Liver (tissue), 9 donors: Measurements from ENCODE around the gene GLT1D1. TPM values are rescaled to one million over a fixed set of nuclear protein-coding genes. Genes with fewer than 3 reads are reported as not detected.

Experiments used
- DNase-seq: peaks from one replicate; pipeline ENCODE4 v3.0.0-alpha.2; 2017; ENCODE audit warnings: low spot score
- H3K27ac ChIP-seq, 2 donors: one replicate each; pipeline ENCODE4 v1.7.0; 2013; ENCODE audit warnings: inconsistent platforms in 2 of 2, low read length in 2 of 2, control low read depth in 1 of 2, low read depth in 1 of 2, mild to moderate bottlenecking in 1 of 2
- H3K27me3 ChIP-seq, 4 donors: one replicate each; pipeline versions ENCODE4 v1.6.1 to v1.7.0; 2013; ENCODE audit warnings: low read length in 3 of 4, inconsistent platforms in 1 of 4, mild to moderate bottlenecking in 1 of 4, moderate library complexity in 1 of 4; ENCODE audit not compliant: control insufficient read depth in 4 of 4, insufficient read depth in 4 of 4
- H3K36me3 ChIP-seq, 4 donors: one replicate each; pipeline versions ENCODE4 v1.6.1 to v1.7.0; 2013; ENCODE audit warnings: low read length in 3 of 4, mild to moderate bottlenecking in 3 of 4, low read depth in 1 of 4, moderate library complexity in 1 of 4; ENCODE audit not compliant: control insufficient read depth in 4 of 4, insufficient read depth in 3 of 4
- H3K4me1 ChIP-seq, 4 donors: one replicate each; pipeline versions ENCODE4 v1.6.1 to v1.7.0; 2013; ENCODE audit warnings: low read length in 3 of 4, mild to moderate bottlenecking in 3 of 4, moderate library complexity in 1 of 4; ENCODE audit not compliant: control insufficient read depth in 4 of 4, insufficient read depth in 4 of 4
- H3K4me3 ChIP-seq, 3 donors: one replicate each; pipeline versions ENCODE4 v1.6.1 to v1.7.0; 2013; ENCODE audit warnings: low read length in 3 of 3, control low read depth in 1 of 3, low read depth in 1 of 3, mild to moderate bottlenecking in 1 of 3
- H3K9ac ChIP-seq, 2 donors: one replicate each; pipeline ENCODE4 v1.7.0; 2013; ENCODE audit warnings: low read length in 2 of 2, mild to moderate bottlenecking in 2 of 2, moderate library complexity in 2 of 2, control low read depth in 1 of 2, low read depth in 1 of 2
- H3K9me3 ChIP-seq, 4 donors: one replicate each; pipeline versions ENCODE4 v1.6.1 to v1.7.0; 2013; ENCODE audit warnings: low read length in 3 of 4; ENCODE audit not compliant: control insufficient read depth in 4 of 4
- EGR1 ChIP-seq, 2 donors: IDR thresholded peaks; 2 replicates each; pipeline ENCODE4 v1.6.1; 2016 to 2018; ENCODE audit warnings: antibody characterized with exemption in 2 of 2, low read depth in 2 of 2
- FOXA1 ChIP-seq: IDR thresholded peaks from 2 replicates; pipeline ENCODE4 v1.6.1; 2016; ENCODE audit warnings: antibody characterized with exemption
- FOXA2 ChIP-seq: IDR thresholded peaks from 2 replicates; pipeline ENCODE4 v1.6.1; 2016; ENCODE audit warnings: antibody characterized with exemption
- GABPA ChIP-seq, 2 donors: IDR thresholded peaks in 1 of 2; conservative IDR thresholded peaks in 1 of 2; 2 replicates each; pipeline ENCODE4 v1.6.1; 2016; ENCODE audit warnings: antibody characterized with exemption in 2 of 2, mild to moderate bottlenecking in 1 of 2, moderate library complexity in 1 of 2
- HNF4A ChIP-seq, 2 donors: conservative IDR thresholded peaks; 2 replicates each; pipeline ENCODE4 v1.6.1; 2016; ENCODE audit warnings: antibody characterized with exemption in 2 of 2, mild to moderate bottlenecking in 2 of 2
- HNF4G ChIP-seq: IDR thresholded peaks from 2 replicates; pipeline ENCODE4 v1.6.1; 2016; ENCODE audit warnings: antibody characterized with exemption
- JUND ChIP-seq, 2 donors: IDR thresholded peaks; 2 replicates each; pipeline ENCODE4 v1.6.1; 2016; ENCODE audit warnings: antibody characterized with exemption in 2 of 2
- NR2F2 ChIP-seq: IDR thresholded peaks from 2 replicates; pipeline ENCODE4 v1.6.1; 2016; ENCODE audit warnings: antibody characterized with exemption
- RAD21 ChIP-seq, 2 donors: IDR thresholded peaks; 2 replicates each; pipeline ENCODE4 v1.6.1; 2016; ENCODE audit warnings: antibody characterized with exemption in 2 of 2, mild to moderate bottlenecking in 2 of 2
- RXRA ChIP-seq, 2 donors: IDR thresholded peaks; 2 replicates each; pipeline ENCODE4 v1.6.1; 2017 to 2018; ENCODE audit warnings: antibody characterized with exemption in 2 of 2, mild to moderate bottlenecking in 1 of 2
- SP1 ChIP-seq: IDR thresholded peaks from 2 replicates; pipeline ENCODE4 v1.6.1; 2018; ENCODE audit warnings: antibody characterized with exemption, mild to moderate bottlenecking
- TAF1 ChIP-seq: conservative IDR thresholded peaks from 2 replicates; pipeline ENCODE4 v1.6.1; 2016; ENCODE audit warnings: antibody characterized with exemption, mild to moderate bottlenecking
- YY1 ChIP-seq: IDR thresholded peaks from 2 replicates; pipeline ENCODE4 v1.6.1; 2016; ENCODE audit warnings: antibody characterized with exemption, mild to moderate bottlenecking
- WGBS: extraction: QIAGEN DNeasy Blood & Tissue Kit; methylation state at CpG from one replicate; pipeline ENCODE4 v1.1.7; 2013; 5-methylcytosine and 5-hydroxymethylcytosine counted together
- polyA plus RNA-seq, 2 donors: library from polyadenylated mRNA; stranded (reverse) in 1 of 2; unstranded in 1 of 2; fragments of 200-250 nt in 1 of 2; fragments of >200 nt in 1 of 2; fragmentation: Nextera tagmentation in 1 of 2; extraction: Ambion mirVana in 1 of 2; gene quantifications; one replicate each; pipeline versions ENCODE4 v1.2.1 to v1.2.3, GENCODE V29; 2013 to 2015
- total RNA-seq, 2 donors: library from RNA; depleted of rRNA; stranded (reverse); fragments of >200 nt; gene quantifications; one replicate each; pipeline ENCODE4 v1.2.3, GENCODE V29; 2014
- TF ChIP-seq, protein P1 (sequence below): fragments of 150-350 bp; IDR thresholded peaks from 2 replicates; pipeline ENCODE4 v1.5.1; 2017; ENCODE audit warnings: improper control_type of control experiment, low read depth, low read length; ENCODE audit not compliant: missing input control
- TF ChIP-seq, protein P2 (sequence below): IDR thresholded peaks from 2 replicates; pipeline ENCODE4 v1.6.1; 2016; ENCODE audit warnings: antibody characterized with exemption
- TF ChIP-seq, protein P3 (sequence below): IDR thresholded peaks from 2 replicates; pipeline ENCODE4 v1.6.1; 2016; ENCODE audit warnings: antibody characterized with exemption
- TF ChIP-seq, protein P4 (sequence below): IDR thresholded peaks from 2 replicates; pipeline ENCODE4 v1.6.1; 2016; ENCODE audit warnings: antibody characterized with exemption, mild to moderate bottlenecking
- TF ChIP-seq, protein P5 (sequence below): IDR thresholded peaks from 2 replicates; pipeline ENCODE4 v1.6.1; 2016; ENCODE audit warnings: antibody characterized with exemption
- donor health status: healthy.
- donor health status: healthy.
- donor health status: healthy.
- donor health status: healthy.
- donor health status: healthy.

Gene GLT1D1
- total and polyA plus RNA-seq, 4 donors, result 10.4 to 17.7 (median 13.9) TPM

DNA sequence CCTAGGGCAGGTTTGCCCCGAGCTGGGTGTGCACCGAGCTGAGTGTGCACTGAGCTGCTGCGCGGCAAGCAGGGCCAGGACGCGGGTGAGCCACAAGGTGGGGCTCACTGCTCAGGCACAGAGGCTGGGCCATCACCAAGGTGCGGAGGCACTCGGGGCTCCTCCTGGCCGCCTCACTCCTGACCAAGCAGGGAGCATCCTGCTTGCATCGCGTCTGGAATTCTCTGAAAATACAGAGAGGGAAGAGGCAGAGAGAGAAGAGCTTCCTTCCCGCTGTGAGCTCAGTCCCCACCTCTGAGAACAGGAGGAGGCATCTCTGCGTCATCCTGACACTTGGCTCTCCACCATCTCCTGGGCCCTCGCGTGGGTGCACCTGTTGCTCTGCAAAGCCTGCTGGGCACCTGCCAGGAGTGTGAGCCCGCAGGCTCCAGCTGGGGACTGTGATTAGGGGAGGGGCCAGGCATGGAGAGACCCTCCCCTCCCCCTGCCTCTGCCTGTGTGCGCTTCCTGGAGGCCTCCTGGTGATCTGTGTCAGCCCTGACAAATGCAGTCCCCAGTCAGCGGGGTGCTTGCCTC, 116.3 kb downstream of the GLT1D1 start:
- 15% methylated on average over 18 of the region's 18 CpGs for WGBS
- Histone ChIP-seq H3K36me3 (peaks cover 0 to 1% (median 0%) of the 10 kb centered on the region in 4 donors), H3K27ac (no peak overlapping the region), H3K4me3 (no peak overlapping the region), H3K9ac (no peak overlapping the region), H3K4me1 (peaks cover 0 to 31% (median 19%) of the 10 kb centered on the region in 4 donors), H3K27me3 (no peaks in the 10 kb centered on the region), H3K9me3 (peaks cover 0 to 4% (median 0%) of the 10 kb centered on the region in 4 donors)
- peak; percentile 57 for DNase-seq
- TF ChIP-seq, protein P1, sequence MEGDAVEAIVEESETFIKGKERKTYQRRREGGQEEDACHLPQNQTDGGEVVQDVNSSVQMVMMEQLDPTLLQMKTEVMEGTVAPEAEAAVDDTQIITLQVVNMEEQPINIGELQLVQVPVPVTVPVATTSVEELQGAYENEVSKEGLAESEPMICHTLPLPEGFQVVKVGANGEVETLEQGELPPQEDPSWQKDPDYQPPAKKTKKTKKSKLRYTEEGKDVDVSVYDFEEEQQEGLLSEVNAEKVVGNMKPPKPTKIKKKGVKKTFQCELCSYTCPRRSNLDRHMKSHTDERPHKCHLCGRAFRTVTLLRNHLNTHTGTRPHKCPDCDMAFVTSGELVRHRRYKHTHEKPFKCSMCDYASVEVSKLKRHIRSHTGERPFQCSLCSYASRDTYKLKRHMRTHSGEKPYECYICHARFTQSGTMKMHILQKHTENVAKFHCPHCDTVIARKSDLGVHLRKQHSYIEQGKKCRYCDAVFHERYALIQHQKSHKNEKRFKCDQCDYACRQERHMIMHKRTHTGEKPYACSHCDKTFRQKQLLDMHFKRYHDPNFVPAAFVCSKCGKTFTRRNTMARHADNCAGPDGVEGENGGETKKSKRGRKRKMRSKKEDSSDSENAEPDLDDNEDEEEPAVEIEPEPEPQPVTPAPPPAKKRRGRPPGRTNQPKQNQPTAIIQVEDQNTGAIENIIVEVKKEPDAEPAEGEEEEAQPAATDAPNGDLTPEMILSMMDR, result peak; percentile 66
- peak; percentile 86 to 89 for TF ChIP-seq RAD21 (IDR thresholded peaks at IDR 0.05)
- TF ChIP-seq, protein P2, sequence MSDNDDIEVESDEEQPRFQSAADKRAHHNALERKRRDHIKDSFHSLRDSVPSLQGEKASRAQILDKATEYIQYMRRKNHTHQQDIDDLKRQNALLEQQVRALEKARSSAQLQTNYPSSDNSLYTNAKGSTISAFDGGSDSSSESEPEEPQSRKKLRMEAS, result no peak

DNA sequence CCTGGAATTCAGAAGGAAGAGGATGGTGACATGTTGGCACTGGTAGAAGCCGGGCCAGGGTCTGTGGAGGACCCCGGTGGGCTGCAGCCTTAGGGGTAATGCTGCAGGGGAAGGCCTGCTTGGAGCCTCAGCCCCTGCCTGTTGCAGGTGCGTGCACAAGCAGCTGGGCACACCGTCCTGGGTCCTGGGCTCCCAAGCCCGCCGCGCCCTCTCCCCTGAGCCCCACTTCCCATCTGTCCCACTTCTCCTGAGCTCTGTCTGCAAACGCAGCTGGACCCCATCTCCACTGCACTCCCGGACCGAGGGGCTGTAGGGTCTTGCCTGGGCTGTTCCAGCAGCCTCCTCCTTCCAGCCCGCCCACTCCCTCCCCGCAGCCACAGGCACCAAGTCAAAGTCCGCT, 116.8 kb downstream of the GLT1D1 start:
- Histone ChIP-seq H3K27me3 (no peaks in the 10 kb centered on the region), H3K9ac (no peak overlapping the region), H3K27ac (no peak overlapping the region), H3K9me3 (no peaks in the 10 kb centered on the region), H3K4me3 (no peak overlapping the region), H3K36me3 (no peaks in the 10 kb centered on the region), H3K4me1 (peaks cover 4 to 37% (median 24%) of the 10 kb centered on the region in 4 donors)
- DNase-seq, result no peak
- 65% methylated on average over 13 of the region's 13 CpGs for WGBS
- TF ChIP-seq RAD21 (IDR thresholded peaks at IDR 0.05), result no peak
- TF ChIP-seq EGR1 (IDR thresholded peaks at IDR 0.05; ENCODE audit: low read depth in 2 of 2), result no peak
- TF ChIP-seq, protein P3, sequence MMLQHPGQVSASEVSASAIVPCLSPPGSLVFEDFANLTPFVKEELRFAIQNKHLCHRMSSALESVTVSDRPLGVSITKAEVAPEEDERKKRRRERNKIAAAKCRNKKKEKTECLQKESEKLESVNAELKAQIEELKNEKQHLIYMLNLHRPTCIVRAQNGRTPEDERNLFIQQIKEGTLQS, result no peak
- TF ChIP-seq YY1, result no peak
- TF ChIP-seq, protein P1, result no peak
- TF ChIP-seq RXRA (IDR thresholded peaks at IDR 0.05), result no peak
- TF ChIP-seq HNF4G, result no peak
- no peak for TF ChIP-seq TAF1
- TF ChIP-seq, protein P4, sequence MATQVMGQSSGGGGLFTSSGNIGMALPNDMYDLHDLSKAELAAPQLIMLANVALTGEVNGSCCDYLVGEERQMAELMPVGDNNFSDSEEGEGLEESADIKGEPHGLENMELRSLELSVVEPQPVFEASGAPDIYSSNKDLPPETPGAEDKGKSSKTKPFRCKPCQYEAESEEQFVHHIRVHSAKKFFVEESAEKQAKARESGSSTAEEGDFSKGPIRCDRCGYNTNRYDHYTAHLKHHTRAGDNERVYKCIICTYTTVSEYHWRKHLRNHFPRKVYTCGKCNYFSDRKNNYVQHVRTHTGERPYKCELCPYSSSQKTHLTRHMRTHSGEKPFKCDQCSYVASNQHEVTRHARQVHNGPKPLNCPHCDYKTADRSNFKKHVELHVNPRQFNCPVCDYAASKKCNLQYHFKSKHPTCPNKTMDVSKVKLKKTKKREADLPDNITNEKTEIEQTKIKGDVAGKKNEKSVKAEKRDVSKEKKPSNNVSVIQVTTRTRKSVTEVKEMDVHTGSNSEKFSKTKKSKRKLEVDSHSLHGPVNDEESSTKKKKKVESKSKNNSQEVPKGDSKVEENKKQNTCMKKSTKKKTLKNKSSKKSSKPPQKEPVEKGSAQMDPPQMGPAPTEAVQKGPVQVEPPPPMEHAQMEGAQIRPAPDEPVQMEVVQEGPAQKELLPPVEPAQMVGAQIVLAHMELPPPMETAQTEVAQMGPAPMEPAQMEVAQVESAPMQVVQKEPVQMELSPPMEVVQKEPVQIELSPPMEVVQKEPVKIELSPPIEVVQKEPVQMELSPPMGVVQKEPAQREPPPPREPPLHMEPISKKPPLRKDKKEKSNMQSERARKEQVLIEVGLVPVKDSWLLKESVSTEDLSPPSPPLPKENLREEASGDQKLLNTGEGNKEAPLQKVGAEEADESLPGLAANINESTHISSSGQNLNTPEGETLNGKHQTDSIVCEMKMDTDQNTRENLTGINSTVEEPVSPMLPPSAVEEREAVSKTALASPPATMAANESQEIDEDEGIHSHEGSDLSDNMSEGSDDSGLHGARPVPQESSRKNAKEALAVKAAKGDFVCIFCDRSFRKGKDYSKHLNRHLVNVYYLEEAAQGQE, result no peak
- no peak for TF ChIP-seq GABPA (IDR thresholded peaks at IDR 0.05 in 1 of 2, conservative IDR thresholded peaks at IDR 0.05 in 1 of 2)
- TF ChIP-seq FOXA2, result no peak
- TF ChIP-seq HNF4A (conservative IDR thresholded peaks at IDR 0.05), result no peak
- TF ChIP-seq, protein P5, sequence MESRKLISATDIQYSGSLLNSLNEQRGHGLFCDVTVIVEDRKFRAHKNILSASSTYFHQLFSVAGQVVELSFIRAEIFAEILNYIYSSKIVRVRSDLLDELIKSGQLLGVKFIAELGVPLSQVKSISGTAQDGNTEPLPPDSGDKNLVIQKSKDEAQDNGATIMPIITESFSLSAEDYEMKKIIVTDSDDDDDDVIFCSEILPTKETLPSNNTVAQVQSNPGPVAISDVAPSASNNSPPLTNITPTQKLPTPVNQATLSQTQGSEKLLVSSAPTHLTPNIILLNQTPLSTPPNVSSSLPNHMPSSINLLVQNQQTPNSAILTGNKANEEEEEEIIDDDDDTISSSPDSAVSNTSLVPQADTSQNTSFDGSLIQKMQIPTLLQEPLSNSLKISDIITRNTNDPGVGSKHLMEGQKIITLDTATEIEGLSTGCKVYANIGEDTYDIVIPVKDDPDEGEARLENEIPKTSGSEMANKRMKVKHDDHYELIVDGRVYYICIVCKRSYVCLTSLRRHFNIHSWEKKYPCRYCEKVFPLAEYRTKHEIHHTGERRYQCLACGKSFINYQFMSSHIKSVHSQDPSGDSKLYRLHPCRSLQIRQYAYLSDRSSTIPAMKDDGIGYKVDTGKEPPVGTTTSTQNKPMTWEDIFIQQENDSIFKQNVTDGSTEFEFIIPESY, result no peak
- TF ChIP-seq FOXA1, result no peak
- no peak for TF ChIP-seq JUND (IDR thresholded peaks at IDR 0.05)
- TF ChIP-seq, protein P2, result no peak
- TF ChIP-seq SP1, result no peak
- no peak for TF ChIP-seq NR2F2
